Endothelial cell of umbilical vein (primary cell): ENCODE data around the gene TM4SF20. TPM values are rescaled to one million over a fixed set of nuclear protein-coding genes. Genes with fewer than 3 reads are reported as not detected.
"Not testable (repeated sequence)": the region's sequence is repeated elsewhere in the genome, so short reads cannot be mapped to it uniquely, and the experiment has no call there.

ENCODE experiments used
- BruUV-seq: library from RNA; stranded (reverse); fragments of 400-500 nt; replicated peaks from 2 replicates; lab custom pipeline; 2021; lab: Mats Ljungman, UMichigan
- CTCF ChIA-PET: fragments of 300-600, 350-600 bp; sonication (Branson Sonifier 250); formaldehyde crosslinking; loops from one replicate; lab custom pipeline; 2021; ENCODE audit warnings: antibody characterized with exemption, inconsistent platforms; lab: Charles Lee
- POLR2A ChIA-PET: fragments of 300-600, 350-600 bp; sonication (Branson Sonifier 250); formaldehyde crosslinking; loops from one replicate; lab custom pipeline; 2021; ENCODE audit warnings: antibody characterized with exemption, inconsistent platforms; lab: Charles Lee
- DNase-seq: peaks from one replicate; pipeline ENCODE4 v3.0.0-alpha.2; 2011; ENCODE audit warnings: low read depth, low spot score
- FAIRE-seq: peaks from 2 replicates; lab custom pipeline; 2011; peaks lifted over from hg19 to GRCh38; lab: Jason Lieb, UNC
- H2AFZ ChIP-seq: 2 replicates; pipeline ENCODE4 v1.6.0; 2012; ENCODE audit warnings: low read depth, low read length, control low read depth, inconsistent platforms
- H3K27ac ChIP-seq: 2 replicates; pipeline ENCODE4 v1.5.1; 2011; ENCODE audit warnings: low read depth, mild to moderate bottlenecking, control low read depth, low read length, moderate library complexity; ENCODE audit not compliant: insufficient read depth
- H3K27me3 ChIP-seq, 2 experiments: 2 replicates each; pipeline versions ENCODE4 v1.6.0 to v1.6.1; 2011; ENCODE audit warnings: low read length in 2 of 2, mixed read lengths in 1 of 2; ENCODE audit not compliant: control insufficient read depth in 2 of 2, insufficient read depth in 2 of 2
- H3K36me3 ChIP-seq, 2 experiments: 2 replicates in 1 of 2; 3 replicates in 1 of 2; pipeline ENCODE4 v1.5.1; 2011; ENCODE audit warnings: low read length in 2 of 2, mild to moderate bottlenecking in 1 of 2, moderate library complexity in 1 of 2; ENCODE audit not compliant: control insufficient read depth in 2 of 2, insufficient read depth in 2 of 2; ENCODE audit errors: extremely low read depth in 1 of 2
- H3K4me1 ChIP-seq: 3 replicates; pipeline ENCODE4 v1.5.1; 2011; ENCODE audit warnings: mild to moderate bottlenecking, low read length; ENCODE audit not compliant: control insufficient read depth, insufficient read depth; ENCODE audit errors: extremely low read depth
- H3K4me2 ChIP-seq: 2 replicates; pipeline ENCODE4 v1.6.1; 2011; ENCODE audit warnings: low read length, control low read depth, mixed read lengths; ENCODE audit not compliant: insufficient read depth
- H3K4me3 ChIP-seq, 3 experiments: fragments of 200-600 bp in 1 of 3; sonication (generic), shearing (Covaris generic) in 1 of 3; replicated peaks in 1 of 3; 2 replicates each; pipeline ENCODE4 v1.5.1; 2011 to 2016; ENCODE audit warnings: control low read depth in 3 of 3, low read length in 3 of 3, mild to moderate bottlenecking in 2 of 3, inconsistent platforms in 1 of 3, low read depth in 1 of 3, moderate library complexity in 1 of 3; ENCODE audit not compliant: insufficient read depth in 1 of 3
- H3K79me2 ChIP-seq: 2 replicates; pipeline ENCODE4 v1.6.0; 2012; ENCODE audit warnings: low read length, inconsistent platforms; ENCODE audit not compliant: control insufficient read depth, insufficient read depth
- H3K9ac ChIP-seq: replicated peaks from 2 replicates; pipeline ENCODE3; 2011; ENCODE audit warnings: low read length, control low read depth; ENCODE audit not compliant: insufficient read depth; ENCODE audit errors: extremely low read depth
- H3K9me1 ChIP-seq: replicated peaks from 3 replicates; pipeline ENCODE4 v1.6.0; 2011; ENCODE audit warnings: mild to moderate bottlenecking, low read length; ENCODE audit not compliant: control insufficient read depth, insufficient read depth; ENCODE audit errors: extremely low read depth
- H3K9me3 ChIP-seq: replicated peaks from 2 replicates; pipeline ENCODE4 v1.5.1; 2012; ENCODE audit warnings: low read length, inconsistent platforms; ENCODE audit not compliant: control insufficient read depth, insufficient read depth
- H4K20me1 ChIP-seq: replicated peaks from 2 replicates; pipeline ENCODE3; 2011; ENCODE audit warnings: mild to moderate bottlenecking, low read length; ENCODE audit not compliant: control insufficient read depth, insufficient read depth; ENCODE audit errors: extremely low read depth
- EZH2 ChIP-seq: IDR thresholded peaks from 2 replicates; pipeline ENCODE4 v1.6.1; 2012; ENCODE audit warnings: borderline replicate concordance, low read depth, mild to moderate bottlenecking, moderate library complexity, low read length, inconsistent platforms; ENCODE audit not compliant: severe bottlenecking
- JUN ChIP-seq: IDR thresholded peaks from 2 replicates; pipeline ENCODE4 v1.6.1; 2011; ENCODE audit warnings: borderline replicate concordance, low read depth; ENCODE audit not compliant: insufficient read length, insufficient read depth
- MYC ChIP-seq: IDR thresholded peaks from one replicate; pipeline ENCODE4 v1.6.1; 2011; ENCODE audit warnings: mild to moderate bottlenecking, low read depth, low read length
- POLR2A ChIP-seq: IDR thresholded peaks from 2 replicates; pipeline ENCODE4 v1.6.1; 2012; ENCODE audit warnings: low read depth, mild to moderate bottlenecking, control low read depth, low read length
- dilution Hi-C: fragments of 300-500 bp; cut with MboI; formaldehyde crosslinking; loops from one replicate; pipeline ENCODE4 v1.15.0; 2019; ENCODE audit warnings: low sequenced_read_pairs; ENCODE audit not compliant: extremely low pct_ligation_motif_present
- intact Hi-C: fragments of 100-400 bp; cut with micrococcal nuclease; formaldehyde crosslinking; loops from one replicate; pipeline ENCODE4 v1.10.0; 2022
- polyA plus RNA-seq, 4 experiments: library from polyadenylated mRNA; depleted of rRNA in 3 of 4; stranded (reverse) in 3 of 4; unstranded in 1 of 4; fragments of >200 nt; gene quantifications; 2 replicates each; pipeline versions ENCODE4 v1.2.1 to v1.2.3, GENCODE V29; 2011 to 2012; ENCODE audit warnings: missing spikeins in 1 of 4
- total RNA-seq: library from RNA; stranded (reverse); gene quantifications from 2 replicates; pipeline ENCODE4 v1.2.3, GENCODE V29; 2021

The TM4SF20 gene
- total and polyA plus RNA-seq, 2 donors (not counting 3 experiments of a cell fraction or from before 2014, with no cell fraction given) = not detected

- Histone ChIP-seq H3K27ac (no peak overlapping the region), H3K9me3 (no peaks in the 10 kb centered on the region), H3K79me2 (no peaks in the 10 kb centered on the region), H3K9me1 (no peaks in the 10 kb centered on the region), H3K27me3 (no peaks in the 10 kb centered on the region), H2AFZ (no peak overlapping the region), H3K4me2 (no peak overlapping the region), H3K4me3 (no peak overlapping the region), H3K36me3 (no peaks in the 10 kb centered on the region), H3K9ac (no peak overlapping the region), H3K4me1 (no peaks in the 10 kb centered on the region), H4K20me1 (no peaks in the 10 kb centered on the region)
- POLR2A ChIA-PET = no interaction called here
- no peak for FAIRE-seq
- intact Hi-C loops = no loop called here
- DNase-seq = no peak
- CTCF ChIA-PET = no interaction called here
- TF ChIP-seq JUN (no peak), POLR2A (no peak), EZH2 (no peak), MYC (no peak)
- no TSS peak for BruUV-seq
- dilution Hi-C loops = no loop called here
Measured at GRCh38 chr2:227365833-227366232, 13.3 kb downstream of the TM4SF20 start.

- H3K9ac ChIP-seq, H3K27me3 ChIP-seq, H3K9me3 ChIP-seq, BruUV-seq, H3K79me2 ChIP-seq, dilution Hi-C loops, POLR2A ChIA-PET, H3K4me1 ChIP-seq, CTCF ChIA-PET, FAIRE-seq, intact Hi-C loops, DNase-seq, H3K36me3 ChIP-seq, H3K9me1 ChIP-seq, H3K4me3 ChIP-seq, H4K20me1 ChIP-seq, H2AFZ ChIP-seq, H3K4me2 ChIP-seq, H3K27ac ChIP-seq: not testable (repeated sequence)
Measured at GRCh38 chr2:227364585-227365263, 14.4 kb downstream of the TM4SF20 start.
